Epithelial cell of proximal tubule (primary cell): ENCODE measurements around the gene LRRFIP1. TPM values are rescaled to one million over a fixed set of nuclear protein-coding genes. Genes with fewer than 3 reads are reported as not detected.

Experiments
- DNase-seq: peaks from one replicate; pipeline ENCODE4 v3.0.0-alpha.2; 2011; ENCODE audit warnings: low read depth
- H3K4me3 ChIP-seq: 2 replicates; pipeline ENCODE4 v1.5.1; 2011; ENCODE audit warnings: low read depth, mild to moderate bottlenecking, low read length
- total RNA-seq: library from RNA; depleted of rRNA; stranded (reverse); fragments of >200 nt; gene quantifications from 2 replicates; pipeline ENCODE4 v1.2.3, GENCODE V29; 2015
- TF ChIP-seq, protein P1 (sequence below): conservative IDR thresholded peaks from 2 replicates; pipeline ENCODE4 v1.5.1; 2012; ENCODE audit warnings: low read depth, mild to moderate bottlenecking, low read length

The LRRFIP1 gene
- total RNA-seq, 1 donor from 2014 or later = 69.0 TPM

DNA sequence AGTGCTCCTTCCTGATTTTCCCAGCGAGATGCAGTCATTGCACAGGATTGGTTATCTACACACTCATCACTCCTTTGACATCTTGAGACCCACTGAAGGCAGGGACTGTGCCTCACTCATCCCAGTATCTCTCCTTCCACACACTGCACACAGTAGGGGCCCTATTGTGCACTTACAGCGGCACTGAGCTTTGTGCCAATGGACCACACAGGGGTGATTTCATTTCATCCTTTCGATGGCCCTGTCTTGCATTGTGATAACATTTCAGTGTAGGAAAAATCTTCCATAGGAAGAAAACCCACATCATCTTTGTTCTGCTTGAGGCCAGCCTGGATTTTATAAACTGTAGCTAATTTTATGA, 11.0 kb upstream of the LRRFIP1 start:
- DNase-seq = no peak
- H3K4me3 ChIP-seq = no peak overlapping the region
- TF ChIP-seq, protein P1, sequence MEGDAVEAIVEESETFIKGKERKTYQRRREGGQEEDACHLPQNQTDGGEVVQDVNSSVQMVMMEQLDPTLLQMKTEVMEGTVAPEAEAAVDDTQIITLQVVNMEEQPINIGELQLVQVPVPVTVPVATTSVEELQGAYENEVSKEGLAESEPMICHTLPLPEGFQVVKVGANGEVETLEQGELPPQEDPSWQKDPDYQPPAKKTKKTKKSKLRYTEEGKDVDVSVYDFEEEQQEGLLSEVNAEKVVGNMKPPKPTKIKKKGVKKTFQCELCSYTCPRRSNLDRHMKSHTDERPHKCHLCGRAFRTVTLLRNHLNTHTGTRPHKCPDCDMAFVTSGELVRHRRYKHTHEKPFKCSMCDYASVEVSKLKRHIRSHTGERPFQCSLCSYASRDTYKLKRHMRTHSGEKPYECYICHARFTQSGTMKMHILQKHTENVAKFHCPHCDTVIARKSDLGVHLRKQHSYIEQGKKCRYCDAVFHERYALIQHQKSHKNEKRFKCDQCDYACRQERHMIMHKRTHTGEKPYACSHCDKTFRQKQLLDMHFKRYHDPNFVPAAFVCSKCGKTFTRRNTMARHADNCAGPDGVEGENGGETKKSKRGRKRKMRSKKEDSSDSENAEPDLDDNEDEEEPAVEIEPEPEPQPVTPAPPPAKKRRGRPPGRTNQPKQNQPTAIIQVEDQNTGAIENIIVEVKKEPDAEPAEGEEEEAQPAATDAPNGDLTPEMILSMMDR = no peak

DNA sequence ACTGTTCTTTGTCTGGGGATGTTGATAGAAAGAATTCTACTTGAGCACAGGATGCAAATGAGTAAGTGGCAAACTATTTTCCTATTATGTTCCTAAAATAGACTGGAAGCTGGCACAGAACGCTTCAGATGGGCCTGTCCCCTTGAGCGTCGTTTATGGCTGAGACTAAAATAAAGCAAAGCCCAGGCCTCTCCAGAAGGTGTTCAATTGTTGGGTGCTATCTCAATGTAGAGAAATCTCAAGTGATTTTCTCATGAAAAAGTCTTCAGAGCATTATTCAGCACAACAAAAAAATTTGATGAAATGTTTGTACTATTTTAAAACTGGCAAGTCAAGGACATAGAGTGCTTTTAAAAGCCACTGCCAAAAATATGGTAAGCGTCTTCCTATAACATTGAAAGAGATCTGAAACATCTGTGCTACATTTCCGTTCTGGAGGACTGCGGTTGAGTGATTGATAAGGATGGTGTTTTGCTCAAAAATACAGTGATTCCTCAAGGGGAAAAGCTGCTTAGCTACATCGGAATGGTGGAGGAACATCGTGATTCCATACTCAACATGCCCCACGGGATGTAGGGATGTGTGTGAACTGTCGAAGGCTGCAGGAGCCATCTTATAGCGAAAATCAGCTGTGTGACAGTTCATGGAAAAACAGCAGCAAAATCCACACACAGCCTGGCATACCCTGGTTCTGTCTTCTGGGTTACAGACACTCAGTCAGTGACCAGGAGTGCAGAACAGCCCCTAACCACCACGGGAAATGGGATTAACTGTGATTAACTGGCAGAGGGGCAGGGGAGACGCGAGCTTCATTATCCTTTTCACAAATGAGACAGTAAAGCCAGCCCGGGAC, 10.4 kb upstream of the LRRFIP1 start:
- no peak for DNase-seq
- no peak overlapping the region for H3K4me3 ChIP-seq
- TF ChIP-seq, protein P1 = no peak

- TF ChIP-seq, protein P1 = no peak
- DNase-seq = no peak
- H3K4me3 ChIP-seq = no peak overlapping the region
Observed at GRCh38 chr2:237617587-237617982, 9.8 kb upstream of the LRRFIP1 start.

GRCh38 chr2:237618449-237618848, 8.9 kb upstream of the LRRFIP1 start:
- DNase-seq = no peak
- TF ChIP-seq, protein P1 = no peak
- no peak overlapping the region for H3K4me3 ChIP-seq

- no peak for DNase-seq
- TF ChIP-seq, protein P1 = no peak
- no peak overlapping the region for H3K4me3 ChIP-seq
Observed at GRCh38 chr2:237623428-237624403, 3.7 kb upstream of the LRRFIP1 start.

- TF ChIP-seq, protein P1 = no peak
- DNase-seq = no peak
- no peak overlapping the region for H3K4me3 ChIP-seq
Observed at GRCh38 chr2:237624565-237624964, 2.8 kb upstream of the LRRFIP1 start.
